Esophagus muscularis mucosa (tissue), 4 donors: ENCODE measurements around the gene MSL2. TPM values are rescaled to one million over a fixed set of nuclear protein-coding genes. Genes with fewer than 3 reads are reported as not detected.
"Not testable (repeated sequence)": the region's sequence is repeated elsewhere in the genome, so short reads cannot be mapped to it uniquely, and the experiment has no call there.

ENCODE experiments used
- DNase-seq: peaks from one replicate; pipeline ENCODE4 v3.0.0-alpha.2; 2017; ENCODE audit errors: extremely low spot score
- H3K27ac ChIP-seq, 4 donors: fragments of 200-600 bp; sonication (generic); replicated peaks in 1 of 4; 1 replicate in 3 of 4; 2 replicates in 1 of 4; pipeline ENCODE4 v1.5.1; 2016 to 2019; ENCODE audit warnings: mild to moderate bottlenecking in 1 of 4
- H3K27me3 ChIP-seq, 4 donors: fragments of 200-600 bp; sonication (generic); one replicate each; pipeline versions ENCODE4 v1.5.1 to v1.6.0; 2016 to 2019
- H3K36me3 ChIP-seq, 4 donors: fragments of 200-600 bp; sonication (generic); one replicate each; pipeline ENCODE4 v1.5.1; 2016 to 2019
- H3K4me1 ChIP-seq, 4 donors: fragments of 200-600 bp; sonication (generic); one replicate each; pipeline ENCODE4 v1.5.1; 2016 to 2019
- H3K4me3 ChIP-seq, 4 donors: fragments of 200-600 bp; sonication (generic); 1 replicate in 2 of 4; 2 replicates in 2 of 4; pipeline ENCODE4 v1.5.1; 2016 to 2019; ENCODE audit warnings: mild to moderate bottlenecking in 4 of 4, moderate library complexity in 1 of 4
- H3K9me3 ChIP-seq, 4 donors: fragments of 200-600 bp; sonication (generic); 1 replicate in 3 of 4; 2 replicates in 1 of 4; pipeline ENCODE4 v1.5.1; 2016 to 2019
- CTCF ChIP-seq, 3 experiments: fragments of 200-600 bp in 2 of 3; fragments of 450-650 bp in 1 of 3; sonication (generic) in 2 of 3; IDR thresholded peaks; one replicate each; pipeline ENCODE4 v1.5.1; 2017 to 2019; ENCODE audit warnings: antibody characterized with exemption in 3 of 3, mild to moderate bottlenecking in 2 of 3, moderate library complexity in 1 of 3
- EP300 ChIP-seq: sonication (generic); formaldehyde crosslinking; IDR thresholded peaks from one replicate; pipeline ENCODE4 v1.6.1; 2017; ENCODE audit warnings: antibody characterized with exemption
- POLR2A ChIP-seq: fragments of 450-650 bp; IDR thresholded peaks from one replicate; pipeline ENCODE4 v1.6.1; 2017; ENCODE audit warnings: antibody characterized with exemption, moderate library complexity, mild to moderate bottlenecking, low read depth
- POLR2AphosphoS5 ChIP-seq, 2 donors: sonication (generic); formaldehyde crosslinking; IDR thresholded peaks; one replicate each; pipeline ENCODE4 v1.6.1; 2017; ENCODE audit warnings: antibody characterized with exemption in 2 of 2
- WGBS: methylation state at CpG from one replicate; pipeline ENCODE4 v1.1.5; 2018; 5-methylcytosine and 5-hydroxymethylcytosine counted together
- intact Hi-C: fragments of 100-400 bp; cut with DNase I; formaldehyde crosslinking; loops from one replicate; pipeline ENCODE4 v1.15.1; 2023
- total RNA-seq, 4 donors: library from RNA; depleted of rRNA; stranded (reverse); fragments of >200 nt; gene quantifications; one replicate each; pipeline versions ENCODE4 v1.1.0 to v1.2.1, GENCODE V29; 2016

Gene MSL2
- total RNA-seq, 4 donors from 2014 or later: 18.7 to 25.3 (median 23.5) TPM

GRCh38 chr3:136237103-136237502 is 41.0 kb upstream of the MSL2 start:
- Histone ChIP-seq H3K27me3 (no peaks in the 10 kb centered on the region), H3K9me3 (no peaks in the 10 kb centered on the region), H3K27ac (no peak overlapping the region), H3K36me3 (no peaks in the 10 kb centered on the region), H3K4me1 (peaks cover 0 to 6% (median 0%) of the 10 kb centered on the region in 4 donors), H3K4me3 (no peak overlapping the region)
- WGBS: 52% methylated on average over 1 of the region's 1 CpG
- TF ChIP-seq CTCF (IDR thresholded peaks at IDR 0.05): no peak
- TF ChIP-seq POLR2A: no peak
- TF ChIP-seq EP300: no peak
- no peak for TF ChIP-seq POLR2AphosphoS5 (IDR thresholded peaks at IDR 0.05)
- intact Hi-C loops: no loop called here
- no peak for DNase-seq

- no peaks in the 10 kb centered on the region for H3K36me3 ChIP-seq
- no peaks in the 10 kb centered on the region for H3K27me3 ChIP-seq
- H3K27ac ChIP-seq: no peak overlapping the region
- H3K4me1 ChIP-seq: peaks cover 0 to 8% (median 0%) of the 10 kb centered on the region in 4 donors
- no peak overlapping the region for H3K4me3 ChIP-seq
- TF ChIP-seq CTCF (IDR thresholded peaks at IDR 0.05): no peak
- H3K9me3 ChIP-seq: no peaks in the 10 kb centered on the region
- intact Hi-C loops: no loop called here
- 86% methylated on average over 2 of the region's 2 CpGs for WGBS
- DNase-seq: no peak
Observed at GRCh38 chr3:136236109-136236508, 40.0 kb upstream of the MSL2 start.

GRCh38 chr3:136235545-136235944 is 39.4 kb upstream of the MSL2 start:
- Histone ChIP-seq H3K36me3 (no peaks in the 10 kb centered on the region), H3K9me3 (no peaks in the 10 kb centered on the region), H3K4me1 (peaks cover 0 to 8% (median 0%) of the 10 kb centered on the region in 4 donors), H3K27ac (no peak overlapping the region), H3K27me3 (no peaks in the 10 kb centered on the region), H3K4me3 (no peak overlapping the region)
- DNase-seq: no peak
- 94% methylated on average over 1 of the region's 1 CpG for WGBS
- intact Hi-C loops: no loop called here
- TF ChIP-seq CTCF (IDR thresholded peaks at IDR 0.05) (no peak), POLR2AphosphoS5 (IDR thresholded peaks at IDR 0.05) (no peak), EP300 (no peak), POLR2A (no peak)

- DNase-seq: no peak
- peaks cover 0 to 8% (median 0%) of the 10 kb centered on the region in 4 donors for H3K4me1 ChIP-seq
- WGBS: 39% methylated on average over 2 of the region's 2 CpGs
- H3K27me3 ChIP-seq: no peaks in the 10 kb centered on the region
- H3K36me3 ChIP-seq: no peaks in the 10 kb centered on the region
- TF ChIP-seq POLR2A: no peak
- no peak for TF ChIP-seq POLR2AphosphoS5 (IDR thresholded peaks at IDR 0.05)
- no peak for TF ChIP-seq EP300
- TF ChIP-seq CTCF (IDR thresholded peaks at IDR 0.05): no peak
- H3K9me3 ChIP-seq: no peaks in the 10 kb centered on the region
- H3K27ac ChIP-seq: no peak overlapping the region
- intact Hi-C loops: no loop called here
- H3K4me3 ChIP-seq: no peak overlapping the region
Observed at GRCh38 chr3:136232413-136232812, 36.3 kb upstream of the MSL2 start.

- intact Hi-C loops, H3K36me3 ChIP-seq, H3K4me3 ChIP-seq, H3K27me3 ChIP-seq, DNase-seq, H3K9me3 ChIP-seq, H3K27ac ChIP-seq, H3K4me1 ChIP-seq: not testable (repeated sequence)
- WGBS: 98% methylated on average over 4 of the region's 4 CpGs
Observed at GRCh38 chr3:136222746-136223145, 26.6 kb upstream of the MSL2 start.
